ENCODE measurements around the gene ZC3H4. TPM values are rescaled to one million over a fixed set of nuclear protein-coding genes. Genes with fewer than 3 reads are reported as not detected.
A peak's percentile ranks its signal among the peaks of the same experiment; 100 is the strongest.

The ZC3H4 gene
- total and polyA plus RNA-seq, 9 of the 15 experiments (the other 6 are each of a cell fraction or from before 2014, with no cell fraction given) = 2.2 to 75.6 (median 18.3) TPM

- no peak for DNase-seq (ENCODE audit: extremely low read depth in 1 of 4, low spot score in 3 of 4)
- TF ChIP-seq ZNF143 (CRISPR knock-in tag; IDR thresholded peaks at IDR 0.05) (no peak), E2F8 (IDR thresholded peaks at IDR 0.05; ENCODE audit: low read depth, partially characterized antibody) (no peak), MAFK (IDR thresholded peaks at IDR 0.05; ENCODE audit: low read length) (peak; percentile 72; the same call in 1 of the 2 replicates), C11orf30 (IDR thresholded peaks at IDR 0.05; ENCODE audit: low read depth) (peak; percentile 88), MAFG (tag; conservative IDR thresholded peaks at IDR 0.05) (peak; percentile 79), MAFF (IDR thresholded peaks at IDR 0.05; ENCODE audit: low read length) (peak; percentile 76), ZNF316 (IDR thresholded peaks at IDR 0.05) (peak; percentile 94)
- Histone ChIP-seq H2AFZ (ENCODE audit: low read depth, low read length) (no peak overlapping the region), H3K79me2 (ENCODE audit: control insufficient read depth, insufficient read depth, low read length) (peaks cover 31% of the 10 kb centered on the region), H3K9me3 (replicated peaks; ENCODE audit: control insufficient read depth, insufficient read depth, low read depth, low read length) (no peaks in the 10 kb centered on the region), H3K27me3 (ENCODE audit: control insufficient read depth in 2 of 2, insufficient read depth in 2 of 2, low read length in 2 of 2) (no peaks in the 10 kb centered on the region), H3K4me3 (no peak overlapping the region), H3K4me2 (ENCODE audit: insufficient read depth, low read length) (no peak overlapping the region), H3K36me3 (ENCODE audit: control insufficient read depth, insufficient read depth, low read length) (peaks cover 76% of the 10 kb centered on the region), H3K9ac (ENCODE audit: insufficient read depth in 1 of 2, low read depth in 2 of 2, low read length in 2 of 2) (no peak overlapping the region), H4K20me1 (replicated peaks; ENCODE audit: control insufficient read depth, insufficient read depth, low read length) (no peaks in the 10 kb centered on the region), H3K9me1 (ENCODE audit: control insufficient read depth, insufficient read depth, low read length) (no peaks in the 10 kb centered on the region), H3K27ac (ENCODE audit: extremely low read depth, low read depth, low read length) (no peak overlapping the region), H3K4me1 (replicated peaks in 1 of 2; ENCODE audit: control insufficient read depth in 2 of 2, insufficient read depth in 2 of 2, low read length in 2 of 2) (peaks cover 0 to 10% of the 10 kb centered on the region in 2 experiments; a peak in 3 of 5 replicates)
- ChIA-PET POLR2A (interaction anchor here (0.7 to 1.6 kb wide), 3 partner anchors 11 to 378 kb away, joined by 3 to 5 read pairs (median 4); no protein-coding TSS in a partner anchor), CTCF (ENCODE audit: low intra/inter-chr PET ratio) (no interaction called here)
- intact Hi-C loops (cut with micrococcal nuclease) = no loop called here
- BruUV-seq (replicated peaks) = no TSS peak
- in situ Hi-C loops (cut with MboI) = no loop called here
- no peak for ATAC-seq
- FAIRE-seq = no peak
- 53% methylated on average over 3 of the region's 3 CpGs for WGBS (ENCODE audit: insufficient coverage, low coverage, missing lambda C conversion rate)
Observed at GRCh38 chr19:47161876-47162489, 48.4 kb upstream of the ZC3H4 start.
